ENCODE results near the gene REV3L.

REV3L gene

GRCh38 chr6:111417946-111418345 lies 65.1 kb downstream of the REV3L start:
- DNase-seq: no peak

GRCh38 chr6:111417181-111417585 lies 65.8 kb downstream of the REV3L start:
- DNase-seq: no peak

- DNase-seq: no peak
These were observed 66.5 kb downstream of the REV3L start for GRCh38 chr6:111416529-111416928.

- no peak for DNase-seq
These were observed 68.6 kb downstream of the REV3L start for GRCh38 chr6:111414373-111414772.

- DNase-seq: no peak
These were observed 70.9 kb downstream of the REV3L start for GRCh38 chr6:111411978-111412566.

- DNase-seq: no peak
These were observed 72.0 kb downstream of the REV3L start for GRCh38 chr6:111411046-111411445.

GRCh38 chr6:111410371-111410770 lies 72.6 kb downstream of the REV3L start:
- no peak for DNase-seq

- no peak for DNase-seq
These were observed 73.6 kb downstream of the REV3L start for GRCh38 chr6:111409430-111409829.

- no peak for DNase-seq
These were observed 75.3 kb downstream of the REV3L start for GRCh38 chr6:111407686-111408085.

- no peak for DNase-seq
These were observed 76.8 kb downstream of the REV3L start for GRCh38 chr6:111406200-111406721.

- DNase-seq: no peak
These were observed 79.6 kb downstream of the REV3L start for GRCh38 chr6:111403388-111403787.

GRCh38 chr6:111399626-111400025 lies 83.4 kb downstream of the REV3L start:
- no peak for DNase-seq

- DNase-seq: no peak
These were observed 94.3 kb downstream of the REV3L start for GRCh38 chr6:111388681-111389080.

- no peak for DNase-seq
These were observed 100.3 kb downstream of the REV3L start for GRCh38 chr6:111382476-111383294.

GRCh38 chr6:111381728-111382127 lies 101.3 kb downstream of the REV3L start:
- DNase-seq: no peak

- no peak for DNase-seq
These were observed 101.9 kb downstream of the REV3L start for GRCh38 chr6:111381123-111381522.

- DNase-seq: no peak
These were observed 103.2 kb downstream of the REV3L start for GRCh38 chr6:111379831-111380230.

GRCh38 chr6:111379302-111379701 lies 103.7 kb downstream of the REV3L start:
- DNase-seq: no peak

GRCh38 chr6:111377558-111378120 lies 105.4 kb downstream of the REV3L start:
- DNase-seq: no peak

- no peak for DNase-seq
These were observed 115.5 kb downstream of the REV3L start for GRCh38 chr6:111367393-111368088.

- no peak for DNase-seq
These were observed 121.4 kb downstream of the REV3L start for GRCh38 chr6:111361648-111362047.

GRCh38 chr6:111358454-111358853 lies 124.6 kb downstream of the REV3L start:
- no peak for DNase-seq

- DNase-seq: no peak
These were observed 125.3 kb downstream of the REV3L start for GRCh38 chr6:111357705-111358104.

Data from stimulated activated naive CD4-positive, alpha-beta T cell treated with Interleukin-2 at 50 U/mL for 16 hours (primary cell).